GM21526 (cell line): ENCODE measurements around the gene BMP6.

ENCODE experiments used
- ATAC-seq: cut with Tn5 transposase; IDR thresholded peaks from one replicate; pipeline ENCODE4 v1.9.1; 2021; ENCODE audit warnings: moderate library complexity; ENCODE audit not compliant: unreplicated experiment, low FRiP score

BMP6 gene

DNA sequence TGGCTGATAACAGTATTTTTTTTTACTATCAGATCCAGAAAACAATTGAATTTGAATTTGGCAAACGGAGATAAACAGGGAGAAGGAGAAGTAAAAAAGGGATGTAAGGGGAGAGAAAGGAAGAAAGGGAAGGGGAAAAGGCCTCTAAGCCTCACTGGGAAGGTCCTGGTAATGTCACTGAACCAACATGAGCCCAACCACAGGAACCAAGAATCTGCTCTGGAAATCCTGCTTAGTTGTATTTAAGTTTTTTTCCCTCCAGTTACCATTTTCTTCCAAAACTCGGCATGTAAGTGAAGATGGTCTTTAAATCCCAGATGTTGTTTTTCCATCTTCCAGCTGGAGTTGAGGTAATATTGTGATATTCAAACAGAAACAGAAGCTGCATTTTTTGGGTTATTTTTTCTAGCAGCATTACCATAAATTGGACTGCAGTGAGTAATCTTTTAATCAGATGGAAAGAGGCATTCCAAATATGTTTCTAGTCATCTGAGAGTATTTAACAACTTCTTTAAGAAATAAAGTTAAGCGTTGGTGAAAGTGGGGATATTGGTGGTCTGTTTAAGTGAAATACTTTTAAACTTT, 93.6 kb downstream of the BMP6 start:
- ATAC-seq = no peak

DNA sequence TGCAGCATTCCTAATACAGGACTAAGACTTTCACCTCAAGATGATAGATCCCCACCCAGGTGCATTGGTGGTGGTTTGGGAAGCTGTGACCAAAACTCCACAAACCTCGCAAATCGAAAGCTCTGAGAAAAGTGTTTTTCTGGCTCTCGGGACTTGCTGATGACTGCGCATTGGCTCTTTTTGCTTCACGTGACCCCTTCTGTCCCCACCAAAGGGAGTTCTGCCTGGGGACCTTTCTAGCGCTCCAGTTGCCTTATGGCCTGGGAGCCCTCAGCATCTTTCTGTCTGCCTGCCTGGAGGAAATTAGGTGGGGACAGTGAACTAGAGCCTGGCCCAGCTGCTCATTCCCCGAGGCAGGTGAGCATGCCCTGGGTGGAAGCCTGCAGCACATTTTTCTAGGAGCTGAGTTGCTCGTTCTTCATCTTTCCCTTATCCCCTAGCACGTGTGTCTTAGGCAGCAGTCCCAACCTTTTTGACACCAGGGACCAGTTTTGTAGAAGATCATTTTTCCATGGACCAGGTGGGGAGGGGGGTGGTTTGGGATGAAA, 94.5 kb downstream of the BMP6 start:
- no peak for ATAC-seq

DNA sequence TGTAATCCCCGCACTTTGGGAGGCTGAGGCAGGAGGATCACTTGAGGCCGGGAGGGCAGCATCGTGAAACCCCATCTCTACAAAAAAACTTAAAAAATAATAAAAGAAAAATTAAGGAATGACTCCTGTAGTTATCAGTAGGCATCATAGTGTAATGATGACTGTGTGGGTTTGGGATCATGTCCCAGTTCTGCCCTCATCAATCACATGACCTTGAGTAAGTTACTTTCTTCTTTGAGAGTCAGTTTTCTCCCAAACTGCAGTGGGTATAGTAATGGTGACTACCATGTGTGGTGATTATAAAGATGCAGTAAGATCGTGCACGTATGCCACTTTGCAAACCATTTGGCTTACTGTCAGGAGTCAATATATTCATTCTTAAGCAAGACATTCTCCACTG, 95.5 kb downstream of the BMP6 start:
- ATAC-seq = no peak

DNA sequence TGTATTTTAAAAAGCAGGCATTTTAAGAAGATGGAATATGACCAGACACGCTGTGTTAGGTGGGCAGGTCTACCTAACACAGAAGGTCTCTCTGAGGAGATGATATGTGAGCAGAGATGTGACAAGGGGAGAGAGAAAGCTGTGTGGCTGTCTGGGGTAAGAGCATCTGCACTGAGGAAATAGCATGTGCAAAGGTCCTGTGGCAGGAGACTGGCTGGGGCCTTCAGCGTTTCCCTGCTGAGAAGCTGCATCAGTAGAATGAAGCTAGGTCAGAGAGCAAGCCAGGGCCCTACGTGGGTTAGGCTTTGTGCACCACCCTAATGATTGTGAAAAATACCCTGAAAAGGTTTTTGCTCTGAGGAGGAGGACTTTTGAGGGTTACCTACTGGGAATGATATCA, 97.7 kb downstream of the BMP6 start:
- no peak for ATAC-seq

DNA sequence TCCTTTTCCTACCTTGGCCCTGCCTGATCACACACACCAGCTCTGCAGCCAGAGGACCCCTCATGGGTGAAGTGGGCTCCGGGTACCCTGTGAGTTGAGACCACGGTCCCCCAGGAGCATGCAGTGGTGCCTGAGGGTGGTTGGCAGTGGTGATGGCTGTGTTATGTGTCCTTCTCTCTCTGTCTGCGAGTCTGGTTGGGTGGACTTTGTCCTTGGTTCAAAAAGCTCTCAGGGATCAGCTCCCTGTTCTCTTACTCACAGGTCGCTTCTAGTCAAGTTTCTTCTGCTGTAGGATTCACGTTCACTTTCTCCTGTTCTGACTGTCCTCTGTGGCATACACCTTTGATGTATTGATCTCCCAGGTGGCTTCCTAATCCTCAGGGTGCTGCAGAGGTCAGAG, 100.1 kb downstream of the BMP6 start:
- ATAC-seq = no peak

DNA sequence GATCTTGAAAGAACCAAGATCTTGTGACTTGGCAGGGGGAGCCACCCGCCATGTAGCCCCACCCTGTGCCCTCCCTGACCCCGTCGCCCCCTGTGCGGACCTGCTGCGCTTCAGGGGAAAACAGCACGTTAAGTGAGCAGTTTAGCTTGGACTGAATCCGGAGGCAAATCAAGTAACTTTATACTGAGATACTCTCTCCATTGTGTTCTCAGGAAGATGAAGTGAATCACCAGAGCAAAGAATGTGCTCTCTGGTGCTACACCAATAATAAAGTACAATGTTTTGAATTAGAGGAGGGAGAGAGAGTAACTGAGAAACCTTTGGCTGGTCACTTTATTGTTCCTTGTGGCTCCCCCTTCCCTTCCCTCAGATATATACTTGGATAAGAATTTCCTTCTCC, 101.2 kb downstream of the BMP6 start:
- no peak for ATAC-seq

DNA sequence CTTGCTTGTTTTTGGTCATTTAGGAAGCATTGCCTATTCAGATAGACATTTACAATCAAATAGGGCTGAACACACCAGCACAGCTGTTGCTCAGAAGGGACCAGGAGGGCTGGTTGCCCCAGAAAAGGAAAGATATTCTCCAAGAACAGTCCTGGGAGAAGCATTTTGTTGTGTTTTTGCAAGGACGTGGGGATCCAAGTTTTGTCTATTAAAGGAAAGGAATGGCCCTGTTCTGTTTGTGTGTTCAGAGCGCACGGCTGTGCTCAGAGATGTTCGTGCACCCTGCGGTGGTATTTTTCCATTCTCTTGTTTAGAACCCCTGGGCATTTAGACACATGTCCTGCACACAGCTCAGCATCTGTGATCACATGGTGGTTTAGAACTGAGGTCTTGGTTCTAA, 102.2 kb downstream of the BMP6 start:
- no peak for ATAC-seq

DNA sequence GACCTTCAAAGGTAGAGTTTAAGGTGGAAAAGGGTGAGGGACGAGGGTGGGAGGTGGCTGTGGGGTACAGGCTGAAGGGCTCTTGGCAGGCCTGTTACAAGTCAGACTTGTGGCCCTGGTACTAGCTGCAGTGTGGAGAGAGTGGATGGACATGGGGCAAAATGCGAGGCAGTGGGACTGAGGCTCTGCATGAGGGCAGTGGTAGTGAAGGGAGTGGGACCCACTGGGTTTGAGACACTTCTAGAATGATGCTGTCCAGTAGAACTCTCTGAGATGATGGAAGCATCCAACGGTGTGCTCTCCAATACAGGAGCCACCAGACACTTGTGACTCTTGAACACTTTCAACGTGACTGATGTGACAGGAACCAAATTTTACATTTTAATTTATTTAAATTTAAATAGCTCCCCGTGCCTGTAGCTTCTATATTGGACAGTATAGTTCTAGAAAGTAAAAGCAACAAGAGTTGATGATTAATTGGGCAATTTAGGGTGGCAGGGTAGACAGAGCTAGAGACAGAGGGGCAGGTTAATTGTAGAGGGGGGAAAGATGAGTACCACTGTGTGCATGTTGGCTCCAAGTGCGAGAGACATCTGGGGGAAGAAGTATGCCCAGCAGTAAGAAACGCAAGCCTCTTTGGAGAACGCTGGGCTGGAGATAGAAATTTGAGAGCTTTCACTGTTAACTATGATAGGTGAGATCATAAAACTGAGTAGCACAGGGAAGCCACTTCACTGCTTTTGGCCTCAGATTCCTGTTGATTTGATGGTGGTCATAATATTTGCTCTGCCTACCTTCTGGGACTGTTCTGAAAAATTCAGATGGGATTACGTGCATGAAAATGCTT, 107.2 kb downstream of the BMP6 start:
- no peak for ATAC-seq

DNA sequence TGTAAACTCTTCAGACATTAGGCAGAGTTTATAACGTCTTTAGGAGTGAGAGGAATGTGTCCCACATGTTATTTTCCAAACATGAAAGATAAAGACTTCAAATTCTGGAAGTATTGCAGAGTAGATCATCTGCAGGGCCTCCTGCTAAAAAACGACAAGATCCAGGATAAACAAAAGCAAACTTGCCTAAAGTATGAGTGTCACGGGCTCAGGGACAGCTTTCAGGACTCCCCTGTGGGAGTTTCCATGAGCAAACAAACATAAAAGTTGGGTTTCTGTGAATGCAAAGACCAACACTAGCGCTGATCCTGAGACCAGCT, 107.8 kb downstream of the BMP6 start:
- ATAC-seq = no peak

DNA sequence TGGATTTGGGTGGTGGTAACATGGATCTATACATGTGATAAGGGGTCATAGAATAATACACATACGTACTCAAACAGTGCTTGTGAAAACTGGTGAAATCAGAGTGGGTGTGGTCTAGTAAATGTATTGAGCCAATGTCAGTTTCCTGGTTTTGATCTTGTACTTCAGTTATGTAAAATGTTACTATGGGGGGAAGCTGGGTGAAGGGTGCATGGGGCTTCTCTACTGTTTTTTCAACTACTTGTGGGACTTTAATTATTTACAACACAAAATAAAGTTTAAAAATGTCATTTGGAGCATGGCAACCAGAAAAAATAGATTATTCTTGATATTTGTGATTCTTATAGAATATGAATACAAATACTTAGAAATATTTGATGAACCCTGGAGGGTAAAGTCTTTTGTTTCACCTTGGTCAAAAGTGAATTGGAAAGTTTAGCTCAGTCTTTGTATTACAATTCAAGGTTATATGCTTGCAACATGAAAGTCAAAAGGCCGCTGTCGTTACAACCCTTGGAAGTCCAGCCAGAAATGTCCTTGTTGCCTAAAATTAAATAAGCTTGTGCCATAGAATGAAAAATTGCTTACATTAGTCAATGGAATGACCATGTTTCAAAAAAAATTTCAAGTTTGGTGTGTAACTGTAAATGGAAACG, 110.6 kb downstream of the BMP6 start:
- ATAC-seq = no peak

DNA sequence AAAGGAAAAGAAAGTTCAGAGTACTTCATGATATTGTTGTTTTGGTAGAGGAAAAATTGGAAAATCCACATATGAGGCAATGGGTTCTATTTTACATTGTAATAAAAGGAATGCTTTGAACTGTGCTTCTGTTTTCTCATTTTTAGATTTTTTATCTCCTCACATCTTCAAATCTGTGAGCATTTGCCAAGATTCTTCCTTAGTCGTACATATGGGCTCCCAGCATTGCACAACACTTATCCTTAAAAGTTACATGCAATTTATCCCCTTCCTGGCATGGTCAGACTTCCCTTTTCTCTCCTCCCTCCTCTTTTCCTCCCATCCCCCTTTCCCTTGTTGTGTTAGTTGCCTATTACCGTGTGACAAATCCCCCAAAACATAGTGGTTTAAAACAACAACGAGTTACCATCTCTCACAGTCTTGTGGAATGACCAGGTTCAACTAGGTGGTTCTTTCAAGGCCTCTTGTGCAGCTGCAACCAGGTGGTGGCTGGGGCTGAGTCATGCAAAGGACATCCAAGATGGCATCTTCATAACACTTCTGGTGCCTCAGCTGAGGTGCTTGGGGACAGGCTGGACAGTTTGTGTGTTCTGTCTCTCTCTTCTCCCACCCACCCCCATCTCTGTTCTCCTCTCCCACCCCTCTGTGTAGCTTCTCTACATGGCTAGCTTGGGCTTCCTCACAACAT, 116.0 kb downstream of the BMP6 start:
- no peak for ATAC-seq

DNA sequence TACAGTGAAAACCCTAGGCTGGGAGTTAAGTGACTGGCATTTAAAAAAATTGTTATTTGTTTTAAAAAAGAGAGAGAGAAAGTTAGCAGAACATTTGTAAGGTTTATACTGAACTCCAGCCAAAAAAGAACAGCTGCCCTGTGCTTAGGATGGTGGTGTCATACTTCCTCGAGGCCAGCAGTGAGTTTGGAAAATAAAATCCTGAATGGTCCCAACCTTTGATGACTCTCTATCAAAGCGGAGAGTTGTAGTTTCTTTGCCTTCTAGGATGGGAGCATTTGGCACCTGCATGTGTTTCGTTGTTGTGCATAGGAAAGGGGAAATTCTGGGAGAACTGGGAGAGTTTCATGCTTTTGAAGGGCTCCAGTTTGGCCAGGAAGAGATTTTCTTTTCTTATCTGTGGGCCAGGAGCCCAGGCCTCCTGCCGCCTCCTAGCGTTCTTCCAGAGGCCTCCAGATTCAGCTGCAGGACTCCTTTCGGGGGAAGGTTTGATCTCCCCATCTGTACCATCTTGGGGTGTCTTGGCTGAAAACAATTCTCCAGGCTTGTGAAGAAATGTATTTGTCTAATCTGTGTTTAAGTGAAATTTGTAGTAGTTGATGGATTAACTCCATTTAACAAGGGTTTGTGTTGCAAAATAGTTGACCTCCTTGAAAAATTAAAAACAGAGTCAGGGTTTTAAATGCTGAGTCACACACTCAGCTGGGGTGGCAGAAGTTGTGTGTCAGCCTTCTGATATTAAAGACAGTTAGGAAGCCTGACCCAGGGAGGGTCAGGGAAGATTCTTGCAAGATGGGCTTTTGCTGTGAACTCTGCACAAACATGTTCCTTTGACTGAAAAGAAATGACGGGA, 121.3 kb downstream of the BMP6 start:
- no peak for ATAC-seq

DNA sequence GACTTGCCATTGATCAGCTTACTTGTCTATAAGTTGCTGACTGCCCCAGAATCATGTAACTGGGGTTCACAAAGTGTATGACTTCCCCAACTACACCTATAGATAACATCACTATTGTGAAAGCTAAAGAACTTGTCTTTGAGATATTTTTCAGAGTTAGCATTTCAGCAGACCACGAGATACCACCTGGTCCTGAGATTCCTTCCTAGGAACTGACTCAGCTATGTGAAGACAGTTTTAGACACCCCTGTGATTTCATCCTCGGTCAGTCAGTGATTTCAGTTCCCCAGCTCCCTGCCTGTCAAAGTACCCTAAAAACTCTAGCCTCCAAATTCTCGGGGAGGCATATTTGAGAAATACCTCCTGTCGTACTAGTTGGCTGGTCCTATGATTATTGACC, 122.3 kb downstream of the BMP6 start:
- ATAC-seq = no peak

DNA sequence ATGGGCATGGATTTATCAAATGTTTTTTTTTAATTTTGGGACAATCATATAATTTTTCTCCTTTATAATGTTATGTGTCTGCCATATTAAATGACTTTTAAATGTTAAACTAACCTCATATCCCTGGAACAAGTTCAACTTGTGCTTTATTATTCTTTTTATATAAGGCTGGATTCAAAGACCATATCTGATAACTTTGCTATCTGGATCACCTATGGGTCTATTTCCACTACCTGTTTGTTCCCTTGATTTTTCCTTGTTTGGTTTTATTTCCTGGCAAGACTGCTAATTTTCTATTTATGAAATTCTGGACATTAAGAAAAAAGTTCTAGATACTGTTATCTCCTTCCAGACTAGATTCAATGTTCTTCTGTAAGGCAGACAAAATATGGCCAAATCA, 125.9 kb downstream of the BMP6 start:
- no peak for ATAC-seq

DNA sequence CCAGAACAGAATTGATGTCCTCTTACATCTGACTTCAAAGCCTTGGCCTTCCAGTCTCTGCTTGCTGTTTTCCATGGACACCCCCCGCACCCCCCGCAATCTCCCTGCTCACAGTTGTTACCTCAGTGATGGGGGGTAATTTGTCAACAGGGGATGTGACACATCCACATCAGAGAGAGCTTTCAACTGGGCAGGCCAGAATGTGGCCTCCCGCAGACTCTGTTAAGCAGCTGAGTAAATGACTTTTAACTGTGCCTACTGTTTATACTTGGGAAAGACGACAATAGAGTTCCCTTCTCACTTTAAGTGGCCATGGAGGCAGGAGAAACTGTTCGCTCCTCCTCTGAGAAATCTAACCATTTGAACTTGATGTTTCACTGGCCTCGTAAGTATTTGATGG, 133.7 kb downstream of the BMP6 start:
- ATAC-seq = no peak

DNA sequence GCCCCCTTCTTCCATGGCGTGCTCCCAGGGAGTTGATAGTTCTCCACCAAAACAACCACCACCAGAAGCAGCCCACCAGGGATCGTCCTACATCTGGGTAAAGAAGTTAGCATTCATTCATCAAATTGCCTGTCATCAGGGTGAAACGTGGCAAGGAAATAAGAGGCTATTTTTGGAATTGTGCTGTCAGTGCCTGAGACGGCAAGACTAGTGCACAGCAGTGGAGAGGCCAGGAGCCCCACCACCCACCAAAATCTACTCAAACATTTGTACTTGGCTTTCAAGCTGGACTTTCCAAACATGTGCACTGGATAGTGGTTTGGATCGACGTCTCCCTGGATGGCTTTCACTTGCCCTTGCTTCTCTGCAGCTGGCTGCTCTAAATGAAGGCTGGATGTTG, 139.9 kb downstream of the BMP6 start:
- ATAC-seq = no peak

DNA sequence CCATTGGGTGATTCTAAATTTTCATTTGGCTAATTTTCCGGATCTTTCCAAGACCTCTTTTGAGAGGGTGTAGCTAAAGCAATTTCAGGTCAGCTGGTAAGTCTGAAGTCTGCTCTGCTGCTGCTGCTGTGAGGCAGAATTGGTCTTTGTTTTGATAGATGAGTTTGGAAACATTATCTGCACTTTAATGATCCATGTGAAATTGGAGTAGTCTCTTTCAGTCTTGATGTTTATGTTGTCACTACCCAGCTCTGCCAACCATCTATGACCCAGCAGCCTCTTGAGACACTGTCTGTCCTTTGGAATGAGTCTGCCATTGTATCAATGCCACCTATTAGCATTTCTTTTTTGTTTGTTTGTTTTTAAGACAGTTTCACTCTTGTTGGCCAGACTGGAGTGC, 140.6 kb downstream of the BMP6 start:
- no peak for ATAC-seq

DNA sequence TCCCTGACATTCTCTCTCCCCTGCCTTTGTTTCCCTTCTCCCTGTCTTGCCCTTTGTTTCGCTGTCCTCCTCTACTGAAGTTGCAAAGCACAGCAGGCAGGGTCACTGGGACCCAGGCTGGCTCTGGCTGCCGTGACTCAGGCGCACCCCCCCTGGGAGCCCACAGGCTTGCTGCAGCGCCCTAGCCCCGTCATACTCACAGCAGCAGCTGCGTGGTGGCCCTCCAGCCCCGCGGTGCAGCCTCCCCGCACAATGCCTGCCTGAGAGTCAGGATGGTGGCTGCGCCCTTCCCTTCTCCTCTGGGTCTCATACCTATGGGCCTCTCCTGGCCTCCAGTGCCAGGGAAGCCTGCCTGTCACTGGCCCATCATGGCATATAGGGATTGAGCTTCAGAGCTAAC, 143.0 kb downstream of the BMP6 start:
- no peak for ATAC-seq

DNA sequence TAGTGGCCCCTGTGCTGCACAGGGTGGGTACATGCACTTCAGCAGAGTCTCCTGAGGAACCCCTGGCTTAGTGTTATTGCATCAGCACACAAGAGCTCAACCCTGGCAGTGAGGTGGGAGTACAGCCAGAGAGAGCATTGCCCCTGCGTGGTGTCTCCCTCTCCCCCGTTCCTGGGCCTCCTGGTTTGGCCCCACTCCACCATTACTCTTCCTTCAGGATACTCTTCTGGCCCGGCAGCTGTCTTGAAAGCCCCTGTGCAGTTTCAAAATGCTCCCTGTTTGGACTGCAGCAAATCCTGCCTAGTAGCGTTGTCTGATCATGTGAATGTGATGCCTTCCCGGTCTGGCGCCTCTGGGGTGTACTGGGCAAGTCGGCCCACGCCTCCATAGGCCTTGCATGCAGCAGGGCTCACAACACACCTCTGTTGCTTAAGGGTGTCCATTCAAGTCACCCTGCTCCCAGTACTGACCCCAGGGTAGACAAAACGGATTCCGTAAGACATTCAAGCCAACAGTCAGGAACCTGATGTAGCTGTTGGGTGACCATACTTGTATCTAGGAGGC, 152.6 kb downstream of the BMP6 start:
- no peak for ATAC-seq

DNA sequence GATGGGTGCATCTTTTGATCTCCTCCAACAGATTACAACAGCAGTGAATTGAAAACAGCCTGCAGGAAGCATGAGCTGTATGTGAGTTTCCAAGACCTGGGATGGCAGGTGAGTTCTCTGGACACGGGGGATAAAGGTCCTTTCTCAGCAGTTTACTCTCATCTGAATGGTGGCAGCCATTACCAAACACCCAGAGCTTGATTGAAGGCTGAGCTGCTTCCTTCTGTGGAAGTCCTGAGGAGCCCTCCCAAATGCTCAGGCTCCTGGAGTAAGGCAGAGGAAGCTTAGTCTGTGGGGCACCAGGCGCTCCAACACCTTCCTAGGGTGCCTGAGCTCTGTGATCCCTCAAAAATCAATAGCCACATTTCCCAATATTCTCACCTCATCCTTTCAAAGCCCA, 153.1 kb downstream of the BMP6 start:
- ATAC-seq = no peak
